ENCODE results near the gene DNAH5. TPM values are rescaled to one million over a fixed set of nuclear protein-coding genes. Genes with fewer than 3 reads are reported as not detected.
"Not testable (repeated sequence)": the region's sequence is repeated elsewhere in the genome, so short reads cannot be mapped to it uniquely, and the experiment has no call there.

DNAH5 gene, protein sequence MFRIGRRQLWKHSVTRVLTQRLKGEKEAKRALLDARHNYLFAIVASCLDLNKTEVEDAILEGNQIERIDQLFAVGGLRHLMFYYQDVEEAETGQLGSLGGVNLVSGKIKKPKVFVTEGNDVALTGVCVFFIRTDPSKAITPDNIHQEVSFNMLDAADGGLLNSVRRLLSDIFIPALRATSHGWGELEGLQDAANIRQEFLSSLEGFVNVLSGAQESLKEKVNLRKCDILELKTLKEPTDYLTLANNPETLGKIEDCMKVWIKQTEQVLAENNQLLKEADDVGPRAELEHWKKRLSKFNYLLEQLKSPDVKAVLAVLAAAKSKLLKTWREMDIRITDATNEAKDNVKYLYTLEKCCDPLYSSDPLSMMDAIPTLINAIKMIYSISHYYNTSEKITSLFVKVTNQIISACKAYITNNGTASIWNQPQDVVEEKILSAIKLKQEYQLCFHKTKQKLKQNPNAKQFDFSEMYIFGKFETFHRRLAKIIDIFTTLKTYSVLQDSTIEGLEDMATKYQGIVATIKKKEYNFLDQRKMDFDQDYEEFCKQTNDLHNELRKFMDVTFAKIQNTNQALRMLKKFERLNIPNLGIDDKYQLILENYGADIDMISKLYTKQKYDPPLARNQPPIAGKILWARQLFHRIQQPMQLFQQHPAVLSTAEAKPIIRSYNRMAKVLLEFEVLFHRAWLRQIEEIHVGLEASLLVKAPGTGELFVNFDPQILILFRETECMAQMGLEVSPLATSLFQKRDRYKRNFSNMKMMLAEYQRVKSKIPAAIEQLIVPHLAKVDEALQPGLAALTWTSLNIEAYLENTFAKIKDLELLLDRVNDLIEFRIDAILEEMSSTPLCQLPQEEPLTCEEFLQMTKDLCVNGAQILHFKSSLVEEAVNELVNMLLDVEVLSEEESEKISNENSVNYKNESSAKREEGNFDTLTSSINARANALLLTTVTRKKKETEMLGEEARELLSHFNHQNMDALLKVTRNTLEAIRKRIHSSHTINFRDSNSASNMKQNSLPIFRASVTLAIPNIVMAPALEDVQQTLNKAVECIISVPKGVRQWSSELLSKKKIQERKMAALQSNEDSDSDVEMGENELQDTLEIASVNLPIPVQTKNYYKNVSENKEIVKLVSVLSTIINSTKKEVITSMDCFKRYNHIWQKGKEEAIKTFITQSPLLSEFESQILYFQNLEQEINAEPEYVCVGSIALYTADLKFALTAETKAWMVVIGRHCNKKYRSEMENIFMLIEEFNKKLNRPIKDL (N-terminal part only)
- polyA plus RNA-seq, result under 1 TPM; 0.06 to 0.85 (median 0.34) TPM

DNA sequence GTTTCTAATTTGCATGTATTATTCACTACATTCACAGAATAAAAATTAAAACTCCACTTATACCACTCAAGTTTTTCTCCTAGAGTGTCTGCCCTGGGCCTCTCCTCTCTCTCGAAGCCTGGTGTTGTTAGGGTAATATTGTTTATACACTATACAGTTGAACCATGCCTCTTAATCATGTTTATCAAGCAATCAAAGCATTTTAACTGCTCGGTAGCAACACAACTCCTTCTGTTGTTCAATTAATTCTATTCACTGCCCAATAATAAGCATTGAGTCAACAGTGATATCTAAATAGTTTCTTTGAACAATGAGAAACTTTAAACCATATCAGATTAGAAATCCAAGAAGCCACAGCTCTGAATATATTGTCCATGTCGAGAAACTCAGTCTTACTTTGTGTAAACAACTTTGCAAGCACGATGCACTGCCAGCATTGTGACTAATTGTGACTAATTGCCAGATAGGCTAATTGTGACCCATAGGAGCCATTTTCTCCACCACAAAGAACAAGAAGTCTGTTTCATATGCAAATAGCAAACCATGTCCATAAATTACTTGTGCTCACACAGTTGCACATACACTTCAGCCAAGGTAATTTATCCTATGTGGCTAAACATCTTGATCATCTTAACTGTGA is at the start of gene DNAH5:
Gene DNAH5 (minus strand): TSS at position 129 of the 640 bp plus-strand sequence. CDS start 250 bp downstream, outside the sequence.
- no peak within 1 kb of the TSS for H3K27ac ChIP-seq (ENCODE audit: low read depth, low read length)
- 26 to 68% (median 62%) methylated on average over 4 of the region's 4 CpGs for WGBS, 3 donors

- H3K27ac ChIP-seq (ENCODE audit: low read depth, low read length), result no peak overlapping the region
- 53 to 69% (median 62%) methylated on average over 11 of the region's 11 CpGs for WGBS, 3 donors
These were observed 49.4 kb upstream of the DNAH5 start for GRCh38 chr5:13993926-13994325.

GRCh38 chr5:13992795-13993194 is 48.3 kb upstream of the DNAH5 start:
- WGBS, 3 donors, result 52 to 97% (median 96%) methylated on average over 4 of the region's 4 CpGs
- H3K27ac ChIP-seq (ENCODE audit: low read depth, low read length), result no peak overlapping the region

GRCh38 chr5:13991365-13991764 is 46.9 kb upstream of the DNAH5 start:
- H3K27ac ChIP-seq (ENCODE audit: low read depth, low read length), result no peak overlapping the region
- 54 to 59% (median 58%) methylated on average over 3 of the region's 3 CpGs for WGBS, 3 donors

GRCh38 chr5:13990896-13991295 is 46.4 kb upstream of the DNAH5 start:
- 77 to 88% (median 81%) methylated on average over 2 of the region's 2 CpGs for WGBS, 3 donors
- H3K27ac ChIP-seq (ENCODE audit: low read depth, low read length), result no peak overlapping the region

DNA sequence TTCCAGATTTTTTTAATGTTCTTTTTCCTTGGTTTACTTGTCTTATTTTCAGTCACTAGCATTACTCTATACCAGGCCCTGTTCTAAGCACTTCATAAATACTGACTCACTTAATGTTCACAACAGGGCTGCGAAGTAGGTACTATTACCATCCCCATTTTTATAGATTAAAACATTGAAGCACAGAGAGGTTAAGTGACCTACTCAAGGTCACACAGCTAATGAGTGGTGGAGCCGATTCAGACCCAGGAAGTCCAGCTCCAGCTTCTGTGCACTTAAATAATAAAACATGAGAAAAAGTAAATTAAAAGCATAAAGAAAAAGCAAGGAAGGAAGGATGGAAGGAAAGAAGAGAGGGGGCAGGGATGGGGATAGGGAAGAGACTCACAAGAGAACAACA is 45.3 kb upstream of the DNAH5 start:
- WGBS, 3 donors, result 75 to 96% (median 93%) methylated on average over 2 of the region's 2 CpGs
- H3K27ac ChIP-seq (ENCODE audit: low read depth, low read length), result no peak overlapping the region

- WGBS, 3 donors, result 15 to 19% (median 17%) methylated on average over 7 of the region's 7 CpGs
- H3K27ac ChIP-seq (ENCODE audit: low read depth, low read length), result no peak overlapping the region
These were observed 43.5 kb upstream of the DNAH5 start for GRCh38 chr5:13987843-13988464.

DNA sequence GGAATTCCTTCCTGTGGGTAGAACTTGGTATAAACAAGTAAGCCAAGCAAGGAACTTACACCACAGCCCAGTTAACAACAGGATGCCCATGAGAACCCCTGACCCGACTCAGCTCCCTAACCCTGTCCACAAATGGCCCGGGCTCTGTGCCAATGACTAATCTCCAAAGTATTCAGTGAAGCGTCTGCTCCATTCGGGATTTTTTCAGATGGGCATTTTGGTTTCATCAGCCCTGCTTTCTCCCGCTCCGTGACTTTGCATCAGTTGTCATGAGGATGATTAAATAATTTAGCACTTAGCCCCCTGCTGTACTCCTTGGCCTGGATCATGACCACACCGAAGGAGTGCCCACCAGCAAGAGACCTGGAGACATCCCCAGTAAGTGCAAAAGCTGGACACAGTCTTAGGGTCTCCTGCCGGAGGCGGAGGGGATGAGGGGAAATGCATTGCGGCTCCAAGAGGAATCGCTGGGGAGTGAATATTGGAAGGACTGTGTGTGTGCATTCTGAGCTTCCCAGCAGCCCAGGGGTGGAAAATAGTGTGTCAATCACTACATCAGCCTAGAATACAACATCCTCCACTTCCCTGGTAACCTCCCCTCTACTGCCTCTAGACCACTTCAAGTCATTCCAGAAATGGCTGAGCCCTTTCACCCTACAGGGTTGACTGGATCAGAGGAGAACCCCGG is 41.4 kb upstream of the DNAH5 start:
- WGBS, 3 donors, result 53 to 64% (median 56%) methylated on average over 12 of the region's 12 CpGs
- H3K27ac ChIP-seq (ENCODE audit: low read depth, low read length), result no peak overlapping the region

DNA sequence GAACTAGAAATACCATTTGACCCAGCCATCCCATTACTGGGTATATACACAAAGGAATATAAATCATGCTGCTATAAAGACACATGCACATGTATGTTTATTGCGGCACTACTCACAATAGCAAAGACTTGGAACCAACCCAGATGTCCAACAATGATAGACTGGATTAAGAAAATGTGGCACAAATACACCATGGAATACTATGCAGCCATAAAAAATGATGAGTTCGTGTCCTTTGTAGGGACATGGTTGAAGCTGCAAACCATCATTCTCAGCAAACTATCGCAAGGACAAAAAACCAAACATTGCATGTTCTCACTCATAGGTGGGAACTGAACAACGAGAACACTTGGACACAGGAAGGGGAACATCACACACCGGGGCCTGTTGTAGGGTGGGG is 40.4 kb upstream of the DNAH5 start:
- H3K27ac ChIP-seq (ENCODE audit: low read depth, low read length), result not testable (repeated sequence)
- 90 to 96% (median 92%) methylated on average over 5 of the region's 5 CpGs for WGBS, 3 donors

GRCh38 chr5:13976867-13977830 is 32.7 kb upstream of the DNAH5 start:
- 61 to 63% (median 63%) methylated on average over 11 of the region's 11 CpGs for WGBS, 3 donors
- no peak overlapping the region for H3K27ac ChIP-seq (ENCODE audit: low read depth, low read length)

DNA sequence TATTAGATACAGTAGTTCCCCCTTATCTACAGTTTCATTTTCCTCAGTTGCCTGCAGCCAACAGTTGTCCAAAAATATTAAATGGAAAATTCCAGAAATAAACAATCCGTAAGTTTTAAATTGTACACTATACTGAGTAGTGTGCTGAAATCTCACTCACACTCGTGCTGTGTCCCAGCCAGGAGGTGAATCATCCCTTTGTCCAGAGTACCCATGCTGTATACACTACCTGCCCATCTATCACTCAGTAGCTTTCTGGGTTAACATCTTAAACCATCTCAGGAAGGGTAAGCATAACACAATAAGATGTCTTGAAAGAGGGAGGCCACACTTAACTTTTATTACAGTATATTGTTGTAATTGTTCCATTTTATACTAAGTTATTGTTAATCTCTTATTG is 31.7 kb upstream of the DNAH5 start:
- WGBS, 3 donors, result 56 to 59% (median 57%) methylated on average over 2 of the region's 2 CpGs
- H3K27ac ChIP-seq (ENCODE audit: low read depth, low read length), result no peak overlapping the region

GRCh38 chr5:13975246-13975645 is 30.8 kb upstream of the DNAH5 start:
- 74 to 83% (median 77%) methylated on average over 2 of the region's 2 CpGs for WGBS, 3 donors
- H3K27ac ChIP-seq (ENCODE audit: low read depth, low read length), result no peak overlapping the region

- H3K27ac ChIP-seq (ENCODE audit: low read depth, low read length), result no peak overlapping the region
- WGBS, 3 donors, result 75 to 90% (median 88%) methylated on average over 6 of the region's 6 CpGs
These were observed 29.2 kb upstream of the DNAH5 start for GRCh38 chr5:13973724-13974123.

- H3K27ac ChIP-seq (ENCODE audit: low read depth, low read length), result no peak overlapping the region
- 71 to 82% (median 79%) methylated on average over 7 of the region's 7 CpGs for WGBS, 3 donors
These were observed 27.5 kb upstream of the DNAH5 start for GRCh38 chr5:13972029-13972428.

DNA sequence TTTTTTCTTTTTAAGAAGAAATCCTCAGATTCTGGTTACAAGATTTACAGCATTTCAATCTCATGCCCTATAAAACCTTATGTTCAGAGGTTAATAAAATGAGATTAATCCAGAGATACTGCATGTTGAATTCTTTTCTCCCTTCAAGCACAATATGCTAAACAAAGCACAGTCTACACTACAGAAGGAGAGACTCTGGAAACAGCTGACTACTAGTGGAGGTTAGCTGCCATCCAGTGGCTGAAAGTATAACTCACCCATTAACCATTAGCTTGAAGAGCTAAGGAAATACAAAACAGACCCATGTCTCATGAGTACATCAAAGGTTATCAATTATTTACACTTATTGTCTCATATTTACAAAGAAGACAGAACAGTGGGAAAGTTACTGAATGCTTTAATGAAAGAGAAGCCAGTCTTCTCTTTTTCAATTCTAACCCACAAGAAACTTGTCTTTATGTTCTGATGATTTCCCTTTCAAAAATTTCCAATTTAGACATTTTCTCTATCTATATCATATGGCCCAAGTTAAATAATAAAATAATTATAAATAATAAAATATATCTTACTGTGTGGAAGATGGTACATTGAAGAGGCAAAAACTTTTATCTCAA is 12.7 kb upstream of the DNAH5 start:
- no peak overlapping the region for H3K27ac ChIP-seq (ENCODE audit: low read depth, low read length)

- H3K27ac ChIP-seq (ENCODE audit: low read depth, low read length), result no peak overlapping the region
- WGBS, 3 donors, result 76 to 80% (median 79%) methylated on average over 3 of the region's 3 CpGs
These were observed 12.0 kb upstream of the DNAH5 start for GRCh38 chr5:13956471-13956870.

Measured in adipose tissue (tissue), 3 donors.